Mesenteric fat pad (tissue), 1 donor: ENCODE results near the gene ESR2. TPM values are rescaled to one million over a fixed set of nuclear protein-coding genes. Genes with fewer than 3 reads are reported as not detected.

Source experiments
- DNase-seq: peaks from one replicate; pipeline ENCODE4 v3.0.0-alpha.2; 2020; ENCODE audit warnings: low spot score
- total RNA-seq: library from RNA; stranded (reverse); fragmentation: NEBNext Ultra II Directional; extraction: Animal tissue kit (Norgen Biotek cat#: 25700); gene quantifications from one replicate; pipeline ENCODE4 v1.2.1, GENCODE V29; 2021
- donor health status: DM: yes; HTN: yes; CAD: no.

Gene ESR2
- total RNA-seq, 1 donor from 2014 or later: 0.32 TPM

GRCh38 chr14:64092940-64093339 is 201.2 kb downstream of the ESR2 start:
- DNase-seq: no peak

GRCh38 chr14:64092338-64092737 is 201.8 kb downstream of the ESR2 start:
- no peak for DNase-seq

GRCh38 chr14:64091217-64091616 is 203.0 kb downstream of the ESR2 start:
- DNase-seq: no peak

- DNase-seq: no peak
Measured at GRCh38 chr14:64089920-64090319, 204.3 kb downstream of the ESR2 start.

GRCh38 chr14:64088647-64088964 is 205.6 kb downstream of the ESR2 start:
- no peak for DNase-seq

GRCh38 chr14:64082837-64083236 is 211.3 kb downstream of the ESR2 start:
- DNase-seq: no peak

- no peak for DNase-seq
Measured at GRCh38 chr14:64081174-64081746, 212.9 kb downstream of the ESR2 start.

GRCh38 chr14:64080452-64080851 is 213.7 kb downstream of the ESR2 start:
- no peak for DNase-seq

GRCh38 chr14:64075613-64076005 is 218.6 kb downstream of the ESR2 start:
- DNase-seq: no peak

GRCh38 chr14:64074961-64075612 is 219.1 kb downstream of the ESR2 start:
- no peak for DNase-seq

GRCh38 chr14:64069634-64070359 is 224.4 kb downstream of the ESR2 start:
- no peak for DNase-seq

GRCh38 chr14:64064447-64064846 is 229.7 kb downstream of the ESR2 start:
- no peak for DNase-seq

- no peak for DNase-seq
Measured at GRCh38 chr14:64062381-64063115, 231.6 kb downstream of the ESR2 start.

- no peak for DNase-seq
Measured at GRCh38 chr14:64061706-64062105, 232.5 kb downstream of the ESR2 start.

- no peak for DNase-seq
Measured at GRCh38 chr14:64061115-64061514, 233.1 kb downstream of the ESR2 start.

GRCh38 chr14:64060648-64061096 is 233.5 kb downstream of the ESR2 start:
- no peak for DNase-seq

GRCh38 chr14:64060199-64060545 is 234.0 kb downstream of the ESR2 start:
- DNase-seq: no peak

- DNase-seq: no peak
Measured at GRCh38 chr14:64059454-64060198, 234.5 kb downstream of the ESR2 start.

- no peak for DNase-seq
Measured at GRCh38 chr14:64053694-64054669, 240.2 kb downstream of the ESR2 start.
